AG04449 (cell line): ENCODE measurements around the gene KCNQ1OT1.

Experiments
- CTCF ChIA-PET: fragments of 350-600 bp; formaldehyde crosslinking; extraction: SDS; loops from one replicate; lab custom pipeline; 2021; ENCODE audit warnings: antibody characterized with exemption; lab: Yijun Ruan, JAX
- POLR2A ChIA-PET: fragments of 400-600, 350-600 bp; formaldehyde crosslinking; extraction: SDS; loops from one replicate; lab custom pipeline; 2020; ENCODE audit warnings: antibody characterized with exemption, inconsistent platforms; lab: Yijun Ruan, JAX
- DNase-seq: peaks from one replicate; pipeline ENCODE4 v3.0.0-alpha.2; 2010; ENCODE audit warnings: low read depth, low spot score
- H3K4me3 ChIP-seq: 2 replicates; pipeline ENCODE4 v1.5.1; 2011; ENCODE audit warnings: low read depth, mild to moderate bottlenecking, control low read depth, low read length
- CTCF ChIP-seq: IDR thresholded peaks from one replicate; pipeline ENCODE4 v1.5.1; 2011; ENCODE audit warnings: mild to moderate bottlenecking, moderate library complexity, low read length, control low read depth, inconsistent platforms; ENCODE audit not compliant: insufficient read depth; ENCODE audit errors: missing control alignments

Gene KCNQ1OT1

GRCh38 chr11:2681408-2682145 lies 18.2 kb downstream of the KCNQ1OT1 start:
- H3K4me3 ChIP-seq, result no peak overlapping the region
- TF ChIP-seq CTCF, result no peak
- POLR2A ChIA-PET, result interaction anchor here (1.0 kb wide), 1 partner anchor 18 kb away, joined by 4 read pairs; the partner anchor contains the start of gene KCNQ1OT1
- CTCF ChIA-PET, result interaction anchor here (0.8 to 1.3 kb wide), 4 partner anchors 148 to 208 kb away, joined by 3 to 4 read pairs (median 3); no protein-coding TSS in a partner anchor
- no peak for DNase-seq

GRCh38 chr11:2679011-2679676 lies 20.6 kb downstream of the KCNQ1OT1 start:
- H3K4me3 ChIP-seq, result no peak overlapping the region
- TF ChIP-seq CTCF, result no peak
- CTCF ChIA-PET, result interaction anchor here (1.6 kb wide), 1 partner anchor 208 kb away, joined by 4 read pairs; no protein-coding TSS in a partner anchor
- POLR2A ChIA-PET, result no interaction called here
- no peak for DNase-seq

- CTCF ChIA-PET, result interaction anchor here (1.6 kb wide), 1 partner anchor 209 kb away, joined by 4 read pairs; no protein-coding TSS in a partner anchor
- no peak overlapping the region for H3K4me3 ChIP-seq
- POLR2A ChIA-PET, result no interaction called here
- TF ChIP-seq CTCF, result no peak
- no peak for DNase-seq
Measured at GRCh38 chr11:2678396-2678795, 21.4 kb downstream of the KCNQ1OT1 start.

- ChIA-PET CTCF (interaction anchor here (1.6 kb wide), 1 partner anchor 210 kb away, joined by 4 read pairs; no protein-coding TSS in a partner anchor), POLR2A (no interaction called here)
- TF ChIP-seq CTCF, result no peak
- no peak overlapping the region for H3K4me3 ChIP-seq
- DNase-seq, result no peak
Measured at GRCh38 chr11:2677127-2677526, 22.7 kb downstream of the KCNQ1OT1 start.

GRCh38 chr11:2675540-2675939 lies 24.3 kb downstream of the KCNQ1OT1 start:
- DNase-seq, result no peak
- no peak for TF ChIP-seq CTCF
- ChIA-PET POLR2A (no interaction called here), CTCF (no interaction called here)
- H3K4me3 ChIP-seq, result no peak overlapping the region

GRCh38 chr11:2674658-2675131 lies 25.1 kb downstream of the KCNQ1OT1 start:
- H3K4me3 ChIP-seq, result no peak overlapping the region
- CTCF ChIA-PET, result interaction anchor here (4.2 kb wide), 1 partner anchor 214 kb away, joined by 19 read pairs; no protein-coding TSS in a partner anchor
- no peak for DNase-seq
- TF ChIP-seq CTCF, result no peak
- POLR2A ChIA-PET, result no interaction called here
